Peyer's patch (tissue), 4 donors: ENCODE results near the gene ASXL2.

ENCODE experiments used
- POLR2A ChIP-seq, 2 donors: fragments of 450-650 bp; IDR thresholded peaks; one replicate each; pipeline ENCODE4 v1.5.1; 2017; ENCODE audit warnings: antibody characterized with exemption in 2 of 2, mild to moderate bottlenecking in 2 of 2, moderate library complexity in 2 of 2
- TF ChIP-seq, protein P1 (sequence below), 6 experiments: fragments of 450-650 bp in 4 of 6; fragments of 200-600 bp in 2 of 6; sonication (generic) in 1 of 6; IDR thresholded peaks; one replicate each; pipeline ENCODE4 v1.5.1; 2017 to 2019; ENCODE audit warnings: antibody characterized with exemption in 6 of 6, mild to moderate bottlenecking in 3 of 6, moderate library complexity in 1 of 6

DNA sequence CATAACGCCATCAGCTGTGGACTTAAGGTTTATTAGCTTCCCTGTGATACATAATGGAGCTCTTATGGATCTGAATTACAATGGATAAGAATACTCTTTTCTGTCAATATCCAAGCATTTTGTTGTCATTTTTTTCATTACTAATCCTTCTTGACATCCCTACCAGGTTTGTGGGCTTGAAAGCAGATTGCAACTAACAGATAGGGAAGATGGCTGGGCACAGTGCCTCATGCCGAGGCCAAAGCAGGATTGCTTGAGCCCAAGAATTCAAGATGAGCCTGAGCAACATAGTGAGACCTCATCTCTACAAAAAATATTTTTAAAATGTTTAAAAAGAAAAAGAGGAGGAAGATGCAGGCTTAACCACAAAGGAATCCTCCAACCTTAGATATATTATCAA is 42.4 kb downstream of the ASXL2 start:
- TF ChIP-seq, protein P1, sequence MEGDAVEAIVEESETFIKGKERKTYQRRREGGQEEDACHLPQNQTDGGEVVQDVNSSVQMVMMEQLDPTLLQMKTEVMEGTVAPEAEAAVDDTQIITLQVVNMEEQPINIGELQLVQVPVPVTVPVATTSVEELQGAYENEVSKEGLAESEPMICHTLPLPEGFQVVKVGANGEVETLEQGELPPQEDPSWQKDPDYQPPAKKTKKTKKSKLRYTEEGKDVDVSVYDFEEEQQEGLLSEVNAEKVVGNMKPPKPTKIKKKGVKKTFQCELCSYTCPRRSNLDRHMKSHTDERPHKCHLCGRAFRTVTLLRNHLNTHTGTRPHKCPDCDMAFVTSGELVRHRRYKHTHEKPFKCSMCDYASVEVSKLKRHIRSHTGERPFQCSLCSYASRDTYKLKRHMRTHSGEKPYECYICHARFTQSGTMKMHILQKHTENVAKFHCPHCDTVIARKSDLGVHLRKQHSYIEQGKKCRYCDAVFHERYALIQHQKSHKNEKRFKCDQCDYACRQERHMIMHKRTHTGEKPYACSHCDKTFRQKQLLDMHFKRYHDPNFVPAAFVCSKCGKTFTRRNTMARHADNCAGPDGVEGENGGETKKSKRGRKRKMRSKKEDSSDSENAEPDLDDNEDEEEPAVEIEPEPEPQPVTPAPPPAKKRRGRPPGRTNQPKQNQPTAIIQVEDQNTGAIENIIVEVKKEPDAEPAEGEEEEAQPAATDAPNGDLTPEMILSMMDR (IDR thresholded peaks at IDR 0.05), result no peak
- no peak for TF ChIP-seq POLR2A (IDR thresholded peaks at IDR 0.05)
